T-helper 9 cell (primary cell): ENCODE results near the gene CCDC85C.

Experiments
- DNase-seq: peaks from one replicate; pipeline ENCODE4 v3.0.0-alpha.2; 2020

The CCDC85C gene

DNA sequence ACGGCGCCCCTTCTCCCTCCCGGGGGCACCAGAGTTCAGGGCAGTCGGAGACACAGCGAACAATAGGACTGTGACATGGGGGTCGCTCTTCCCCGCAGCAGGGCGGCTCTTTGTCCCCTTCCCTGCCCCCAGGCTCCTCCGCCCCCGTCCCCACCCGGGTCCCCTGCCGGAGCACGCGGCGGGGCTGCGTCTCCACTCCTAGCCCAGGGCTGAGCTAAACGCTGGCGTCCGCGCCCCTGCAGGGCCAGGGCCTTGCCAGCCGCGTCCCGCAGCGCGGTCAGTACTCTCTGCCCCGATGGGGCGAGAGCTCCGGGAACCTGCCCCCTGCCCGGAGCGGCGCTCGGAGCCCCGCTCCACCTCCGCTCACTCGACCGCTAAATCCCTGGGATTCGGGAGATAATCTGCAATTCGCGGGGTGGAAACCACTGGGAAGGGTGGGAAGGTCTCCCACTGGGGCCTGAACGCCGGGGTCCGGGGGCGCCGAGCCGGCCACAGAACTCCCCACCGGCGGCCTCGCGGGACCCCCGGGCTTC is 825 bp upstream of the CCDC85C start:
- DNase-seq, result no peak

DNA sequence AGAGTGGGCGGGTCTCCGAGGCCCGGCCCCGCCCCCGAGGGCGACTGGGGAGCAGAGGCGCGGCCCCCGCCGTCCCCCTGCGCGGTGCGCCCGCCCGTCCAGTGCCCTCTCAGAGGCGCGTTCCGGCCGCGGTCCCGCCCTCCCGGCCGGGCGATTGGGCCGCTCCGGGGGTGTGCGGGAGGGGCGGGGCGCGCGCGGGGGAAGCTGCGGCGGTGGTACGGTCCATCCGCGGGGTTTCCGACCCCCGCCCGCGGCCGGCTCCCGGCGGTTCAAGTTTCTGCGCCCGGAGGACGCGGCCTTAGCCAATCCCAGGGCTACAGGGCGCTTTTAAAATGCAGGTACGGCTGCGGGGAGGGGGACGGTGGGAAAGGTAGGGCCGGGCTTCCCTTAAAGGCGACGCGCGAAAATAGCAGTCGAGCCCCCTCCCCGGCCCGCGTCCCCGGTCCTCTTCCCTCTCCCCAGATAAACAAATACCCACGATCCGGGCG is 315 bp upstream of the CCDC85C start:
- peak; percentile 93 for DNase-seq

DNA sequence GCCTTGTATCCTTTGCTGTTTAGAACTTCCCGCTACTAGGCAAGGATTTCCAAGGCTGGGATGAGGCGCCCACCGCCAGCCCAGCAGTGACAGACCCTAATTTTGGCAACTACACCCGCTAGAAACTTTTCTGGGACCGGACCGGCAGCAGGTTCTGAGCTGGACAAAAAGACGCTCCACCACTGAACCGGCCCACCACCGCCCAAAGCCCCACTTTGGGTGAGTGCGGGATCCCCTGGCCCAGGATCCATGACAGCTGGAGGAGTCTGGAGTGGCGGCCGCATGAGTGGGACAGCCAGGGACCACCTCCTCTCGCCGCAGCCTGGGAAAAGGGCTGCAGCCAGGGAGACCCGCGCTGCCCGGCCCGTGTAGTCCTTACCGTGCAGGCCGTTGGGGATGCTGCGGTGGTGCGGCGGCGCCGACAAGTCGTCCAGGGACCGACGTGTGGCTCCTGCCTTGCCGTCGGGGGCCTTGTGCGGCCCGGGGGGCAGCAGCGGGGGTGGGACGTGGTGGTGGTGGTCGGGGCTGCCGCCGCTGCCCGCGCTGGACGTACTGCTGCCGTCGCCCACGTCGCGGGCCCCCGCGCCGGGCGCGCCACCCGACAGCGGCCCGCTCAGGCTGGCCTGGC is 1.1 kb downstream of the CCDC85C start:
- no peak for DNase-seq

DNA sequence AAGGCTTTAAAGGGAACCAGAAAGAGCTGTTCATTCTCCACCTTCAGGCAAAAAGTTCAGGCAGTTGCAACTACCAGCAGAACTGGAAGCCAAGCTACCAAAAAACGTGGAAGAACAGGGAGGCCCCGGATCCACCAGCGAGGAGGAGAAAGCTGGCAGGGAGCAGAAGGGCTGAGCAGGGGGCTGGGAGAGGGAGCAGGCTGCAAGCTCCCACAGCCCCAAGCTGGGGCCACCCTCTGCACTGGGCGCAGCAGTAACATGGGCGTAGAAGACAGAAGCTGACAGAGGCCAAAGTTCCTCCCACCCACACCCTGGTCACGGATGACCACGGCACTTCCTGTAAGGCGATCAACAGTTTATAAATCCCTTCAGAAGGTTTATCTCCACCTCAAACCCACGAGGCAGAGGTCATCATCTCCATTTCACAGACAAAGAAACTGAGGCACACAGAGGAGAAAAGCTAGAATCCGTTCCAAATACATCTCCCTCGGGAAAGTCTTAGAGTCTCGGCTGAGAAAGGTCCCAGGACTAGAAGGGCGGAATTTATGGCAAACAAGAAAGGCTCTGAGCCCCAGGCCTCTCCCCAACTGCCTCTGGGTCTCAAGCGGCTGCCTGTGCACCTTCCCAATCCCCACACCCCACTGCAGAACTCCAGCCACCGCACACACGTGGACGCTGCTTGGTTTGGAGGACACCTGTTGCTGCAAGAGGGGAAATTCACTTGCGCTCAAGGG is 1.8 kb downstream of the CCDC85C start:
- no peak for DNase-seq

DNA sequence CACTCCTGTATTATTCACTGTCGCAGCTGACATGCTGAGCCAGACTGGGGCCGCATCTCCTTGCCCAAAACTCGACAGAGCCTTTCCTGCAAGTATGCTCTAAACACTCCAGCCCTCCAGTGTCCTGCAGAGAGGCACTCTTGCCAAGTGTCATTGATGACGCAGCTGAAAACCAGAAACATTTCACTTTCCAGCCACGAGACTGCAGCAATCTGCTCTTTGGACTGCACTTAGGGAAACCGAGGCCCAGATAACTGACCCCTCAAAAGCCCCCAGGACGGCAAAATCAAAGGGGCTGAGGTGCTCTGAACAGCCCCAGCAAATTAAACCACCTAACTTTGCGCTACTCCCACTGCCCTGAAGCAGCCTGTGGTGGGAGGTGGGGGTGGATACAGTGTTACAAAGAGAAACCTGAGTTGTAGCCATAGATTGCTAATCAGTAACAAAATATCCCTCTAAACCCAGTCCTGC is 2.6 kb downstream of the CCDC85C start:
- DNase-seq, result no peak

DNA sequence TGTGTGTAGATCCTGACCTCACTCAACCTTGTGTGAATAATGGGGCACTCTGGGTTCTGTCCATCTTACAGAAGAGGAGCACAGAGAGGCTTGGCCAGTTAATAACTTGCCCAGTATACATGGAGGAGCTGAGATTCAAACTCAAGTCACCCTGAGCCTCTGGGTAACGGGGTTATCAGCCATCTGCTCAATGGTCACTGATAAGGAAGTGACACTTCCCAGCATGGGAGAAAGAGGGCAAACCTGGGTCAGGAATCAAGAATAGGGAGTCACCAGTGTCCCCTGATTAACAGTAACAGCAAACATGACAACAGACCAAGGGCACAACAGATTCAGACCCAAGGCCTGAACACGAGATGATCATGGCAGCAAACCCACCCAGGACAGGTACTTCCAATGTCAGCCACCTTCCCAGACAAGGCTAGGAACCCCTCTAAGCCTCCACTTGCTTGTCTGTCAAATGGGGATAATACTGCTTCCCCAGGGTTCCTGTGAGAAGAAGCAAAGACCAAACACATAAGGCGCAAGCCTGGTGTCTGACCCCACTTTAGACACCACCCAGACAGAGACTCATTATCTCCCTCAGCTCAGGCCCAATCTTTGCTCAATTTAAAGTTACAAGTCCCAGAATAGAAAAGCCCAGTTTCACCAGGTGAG is 3.6 kb downstream of the CCDC85C start:
- DNase-seq, result no peak

DNA sequence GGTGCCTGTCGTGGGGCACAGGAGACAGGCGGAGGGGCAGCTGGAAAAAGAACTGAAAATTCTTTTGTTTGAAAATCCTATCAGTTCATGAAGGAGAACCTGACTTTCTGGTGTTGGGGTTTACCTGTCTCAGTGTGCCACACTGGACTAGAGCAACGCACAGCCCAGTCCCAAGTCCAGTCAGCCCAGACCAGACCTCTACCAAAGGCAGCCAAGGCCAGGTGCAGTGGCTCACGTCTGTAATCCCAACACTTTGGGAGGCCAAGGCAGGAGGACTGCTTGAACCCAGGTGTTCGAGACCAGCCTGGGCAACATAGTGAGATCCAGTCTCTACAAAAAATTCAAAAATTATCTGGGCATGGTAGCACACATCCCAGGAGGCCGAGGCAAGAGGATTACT is 4.6 kb downstream of the CCDC85C start:
- no peak for DNase-seq

DNA sequence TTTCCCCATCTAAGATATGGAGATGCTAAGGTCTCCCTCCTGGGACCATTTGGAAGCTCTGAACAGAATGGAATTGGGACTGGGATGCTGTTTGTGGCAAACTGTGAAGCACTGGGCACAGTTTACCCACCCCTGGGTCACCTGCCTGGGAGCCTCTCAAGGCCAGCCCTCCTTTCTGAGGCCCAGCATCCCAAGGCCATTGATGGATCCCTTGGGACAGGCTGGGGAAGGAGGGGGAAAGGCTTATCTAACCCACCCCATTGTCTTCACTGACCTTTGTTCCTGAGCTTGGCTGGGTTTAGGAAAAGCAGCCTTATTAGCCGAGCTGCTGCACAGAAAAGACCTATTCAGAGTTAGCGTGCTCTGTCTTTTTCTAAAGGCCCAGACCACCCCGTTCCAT is 5.2 kb downstream of the CCDC85C start:
- DNase-seq, result no peak

DNA sequence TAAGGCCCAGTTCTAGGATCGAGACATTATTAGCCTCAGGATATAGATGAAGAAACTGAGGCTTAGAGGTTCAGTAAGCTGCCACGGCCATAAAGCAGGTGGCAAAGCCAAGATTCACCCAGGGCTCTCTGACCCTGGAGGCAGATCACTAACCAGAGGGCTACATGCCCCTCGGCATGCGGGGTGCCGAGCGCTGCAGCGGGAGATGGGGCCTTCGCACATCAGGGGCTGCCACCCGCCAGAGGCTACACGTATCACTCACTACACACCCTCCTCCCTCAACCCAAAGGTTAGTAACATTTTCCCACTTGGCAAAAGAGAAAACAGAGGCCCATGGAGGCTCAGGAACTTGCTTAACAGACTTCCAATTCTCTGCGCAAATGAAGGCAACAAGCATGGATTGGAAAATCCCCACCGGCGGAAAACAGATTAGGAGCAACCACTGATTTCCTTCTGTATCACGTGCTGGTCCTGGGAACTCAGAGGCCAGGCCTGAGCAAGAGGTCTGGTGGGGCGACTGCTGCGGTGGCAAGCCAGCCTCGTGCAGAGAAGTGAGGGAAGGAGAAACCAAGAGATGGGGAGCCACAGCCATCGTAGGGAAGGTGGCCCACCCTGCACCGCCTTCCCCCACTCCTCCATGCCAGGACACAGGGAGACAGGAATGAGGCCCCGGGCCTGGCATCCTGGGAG is 6.0 kb downstream of the CCDC85C start:
- no peak for DNase-seq

DNA sequence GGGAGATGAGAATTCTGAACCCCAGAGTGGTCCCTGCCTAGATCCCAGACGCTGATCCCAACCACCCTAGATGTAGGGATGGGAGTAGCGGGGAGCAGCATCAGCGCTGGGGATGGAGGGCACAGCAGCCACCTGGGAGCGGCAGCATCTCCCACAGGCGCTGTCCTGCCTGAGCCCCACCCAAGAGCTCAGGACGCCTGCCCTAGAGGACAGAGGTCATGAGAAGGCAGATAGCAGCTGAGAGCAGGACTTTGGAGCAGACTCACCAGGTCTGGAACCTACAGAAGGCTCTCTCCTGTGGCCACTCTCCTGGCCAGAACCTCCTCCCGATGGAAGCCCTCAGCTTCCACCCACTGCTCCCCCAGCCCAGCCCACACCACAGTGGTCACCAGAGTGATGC is 7.2 kb downstream of the CCDC85C start:
- no peak for DNase-seq

DNA sequence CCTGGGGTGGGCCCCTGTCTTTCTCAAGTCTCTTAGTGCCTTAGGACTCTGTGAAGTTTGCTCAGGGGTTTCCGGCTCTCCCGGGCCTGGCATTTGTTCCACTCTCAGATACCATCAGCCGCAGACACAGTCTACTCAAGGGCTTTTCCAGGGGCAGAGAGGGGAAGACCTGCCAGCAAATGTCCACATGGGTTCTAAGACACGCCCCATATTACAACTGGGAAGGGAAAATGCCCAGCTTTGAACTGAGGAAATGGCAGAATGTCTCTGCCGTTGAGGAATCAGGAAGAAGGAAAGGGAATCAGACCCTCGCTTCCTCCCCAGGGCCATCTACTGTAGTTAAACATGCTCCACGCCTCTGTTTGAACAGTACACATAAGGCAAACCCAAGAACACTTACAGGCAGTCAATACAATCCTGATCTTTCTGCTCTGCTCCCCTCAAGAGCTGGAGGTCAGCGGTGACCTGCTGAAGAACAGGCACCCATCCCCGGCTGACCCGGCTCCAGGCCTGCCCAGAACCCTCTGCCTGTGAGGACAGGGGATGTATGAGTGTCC is 7.9 kb downstream of the CCDC85C start:
- no peak for DNase-seq

DNA sequence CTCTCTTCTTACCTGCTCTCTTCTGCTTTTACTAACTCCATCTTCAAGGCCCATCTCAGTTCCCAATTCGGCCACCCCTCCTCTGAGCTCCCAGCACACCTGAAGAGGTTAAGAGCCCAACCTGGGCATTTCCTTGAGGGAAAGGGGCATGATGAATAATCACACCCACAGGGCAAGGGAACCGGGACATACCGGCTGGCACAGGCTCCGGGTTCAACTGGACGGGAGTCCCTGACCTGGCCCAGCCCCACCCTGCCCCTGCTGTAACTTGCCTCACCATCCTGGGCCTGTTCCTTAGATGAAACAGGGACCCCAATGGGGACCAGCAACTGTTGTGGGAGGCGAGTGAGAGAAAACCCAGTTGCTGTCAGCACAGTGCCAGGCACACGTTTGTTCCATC is 8.5 kb downstream of the CCDC85C start:
- no peak for DNase-seq

DNA sequence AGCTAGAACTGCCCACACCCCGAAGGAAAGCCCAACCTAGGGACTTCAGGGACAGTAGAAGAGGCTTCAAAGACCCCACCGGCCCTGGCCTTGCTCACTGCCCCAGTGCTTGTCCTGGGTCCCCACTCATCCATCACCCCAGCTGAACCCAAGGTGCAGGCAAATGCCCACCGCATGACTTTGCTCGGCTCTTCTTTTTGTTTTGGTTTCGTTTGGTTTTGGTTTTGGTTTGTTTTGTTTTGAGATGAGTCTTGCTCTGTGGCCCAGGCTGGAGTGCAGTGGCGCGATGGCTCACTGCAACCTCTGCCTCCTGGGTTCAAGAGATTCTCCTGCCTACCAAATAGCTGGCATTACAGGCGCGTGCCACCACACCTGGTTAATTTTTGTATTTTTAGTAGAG is 9.0 kb downstream of the CCDC85C start:
- no peak for DNase-seq

DNA sequence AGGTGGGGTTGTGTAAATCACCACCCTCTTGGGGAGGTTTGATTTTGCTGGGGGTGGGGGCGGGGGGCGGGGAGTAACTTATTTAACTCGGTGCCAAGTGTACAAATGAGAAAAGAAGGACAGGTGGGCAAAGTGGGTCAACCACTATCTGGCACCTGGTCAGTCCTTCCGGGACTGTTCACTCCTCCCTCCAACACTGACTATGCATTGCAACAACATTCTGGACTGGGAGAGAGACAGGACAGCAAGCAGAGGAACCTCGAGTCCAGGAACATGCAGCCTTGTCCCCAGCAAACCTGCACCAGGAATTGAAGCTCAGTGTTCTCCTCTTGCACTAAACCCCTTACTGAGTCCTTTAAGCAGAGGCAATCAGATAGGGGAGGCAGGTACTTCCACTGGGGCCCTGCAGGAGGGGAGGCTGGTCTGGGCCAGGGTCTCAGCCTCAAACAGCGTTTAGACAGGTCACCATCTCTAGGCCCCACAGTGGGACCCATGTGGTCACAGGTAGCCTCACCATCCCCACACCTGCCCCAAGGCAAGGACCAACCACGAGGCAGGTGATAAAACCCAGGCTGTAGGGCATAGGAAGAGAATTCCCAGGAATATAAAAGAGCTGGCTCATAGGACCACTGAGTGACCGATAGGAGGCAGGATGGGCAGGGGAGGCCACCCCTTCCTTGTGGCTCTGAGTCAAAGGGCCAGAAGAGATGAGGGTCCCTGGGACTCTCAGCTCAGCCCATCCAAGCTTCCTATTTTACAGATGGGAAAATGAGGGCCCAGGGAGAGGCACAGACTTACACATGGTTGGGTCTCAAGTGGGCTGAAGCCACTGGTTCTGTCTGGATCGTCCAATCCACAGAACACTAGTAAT is 9.8 kb downstream of the CCDC85C start:
- no peak for DNase-seq

DNA sequence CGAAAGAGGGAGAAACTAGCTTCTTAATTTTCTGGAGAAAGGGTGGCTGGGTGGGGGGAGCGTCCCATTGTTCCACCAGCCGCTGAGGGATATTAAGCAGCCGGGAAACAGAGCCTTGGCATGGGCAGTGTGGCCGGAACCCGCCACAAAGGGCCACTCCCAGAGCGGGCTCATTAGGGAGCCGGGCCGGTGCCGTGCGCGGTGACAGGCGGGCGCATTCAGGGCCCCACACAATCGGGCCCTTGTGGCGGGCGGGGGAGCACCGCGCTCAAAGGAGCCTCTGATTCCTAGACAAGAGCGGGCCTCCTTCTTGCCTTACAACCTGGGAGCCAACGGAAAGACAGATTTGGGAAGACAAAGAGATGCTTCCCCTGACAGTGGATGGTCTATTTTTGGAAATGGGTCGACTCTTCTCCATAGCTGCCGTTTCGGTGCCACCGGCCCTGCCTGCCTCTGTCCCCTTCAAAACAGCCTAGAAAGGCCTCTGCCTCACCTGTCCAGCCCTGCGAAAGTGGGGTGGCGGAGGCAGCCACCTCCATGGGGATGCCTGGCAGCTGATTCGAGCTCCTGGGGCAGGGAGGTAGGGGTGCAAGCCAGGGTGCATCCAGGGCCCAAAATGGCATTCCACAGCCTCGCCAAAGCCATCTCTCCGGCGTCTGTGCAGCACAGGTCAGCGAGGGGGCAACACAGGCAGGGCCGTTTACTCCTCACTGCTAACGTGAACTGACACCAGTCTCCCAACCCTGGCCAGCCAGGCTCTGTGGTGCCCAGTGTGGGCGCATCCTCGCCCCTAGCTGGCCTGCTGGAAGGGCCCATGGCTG is 10.9 kb downstream of the CCDC85C start:
- DNase-seq, result no peak

DNA sequence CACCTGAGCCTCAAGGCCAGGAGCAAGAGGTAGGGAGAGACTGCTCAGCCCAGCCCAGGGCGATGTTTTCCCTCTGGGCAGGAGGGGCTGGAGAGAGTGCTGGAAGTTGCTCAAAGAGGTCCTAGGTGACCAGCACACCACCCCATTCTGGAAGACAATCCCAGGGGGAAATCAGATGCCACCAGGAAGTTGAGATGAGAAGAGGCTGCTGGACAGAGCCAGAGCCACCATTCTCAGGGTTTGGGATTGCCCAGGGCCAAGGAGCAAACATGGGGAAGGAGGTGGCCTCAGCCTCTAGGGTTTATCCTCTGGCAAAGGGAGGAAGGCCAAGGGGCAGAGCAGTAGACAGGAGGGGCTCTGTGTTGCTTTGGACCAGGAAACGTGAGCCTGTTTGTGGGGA is 11.6 kb downstream of the CCDC85C start:
- DNase-seq, result no peak

DNA sequence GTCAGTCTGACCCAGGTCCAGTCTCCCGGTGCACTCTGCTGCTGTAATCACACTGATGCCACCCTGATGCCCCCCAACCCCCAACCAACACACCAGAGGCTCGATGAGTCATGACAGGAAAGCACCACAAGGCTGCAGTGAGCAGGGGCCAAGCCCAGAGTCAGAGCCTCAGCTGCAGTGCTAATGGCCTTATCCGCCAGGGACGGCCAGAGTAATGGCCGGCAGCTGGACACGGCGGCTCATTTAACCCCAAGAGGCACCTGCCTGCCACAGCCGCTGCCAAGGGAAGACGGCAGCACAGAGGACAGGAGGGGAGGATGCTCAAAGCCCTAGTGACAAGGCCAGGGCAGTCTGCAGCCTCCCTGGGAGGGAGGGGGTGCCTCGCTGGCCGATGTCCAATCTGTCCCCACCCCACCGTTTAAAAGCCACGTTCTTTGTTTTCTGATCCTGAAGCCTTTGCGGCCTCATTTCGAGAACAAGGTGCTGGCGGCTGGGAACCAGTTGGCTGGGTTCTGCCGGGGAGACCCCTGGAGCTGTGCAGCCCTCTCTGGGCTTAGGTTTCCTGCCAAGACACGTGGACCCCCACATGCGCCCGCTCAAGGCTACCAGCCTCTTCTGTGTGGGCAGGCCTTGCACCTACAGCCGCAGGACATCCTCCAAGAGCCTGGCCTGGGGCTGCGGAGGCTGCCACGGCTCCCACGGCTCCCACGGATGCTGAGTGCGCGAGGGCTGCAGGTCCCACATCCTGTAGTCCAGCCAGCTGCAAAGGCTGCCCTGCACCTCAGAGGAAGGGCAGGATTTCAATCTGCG is 13.1 kb downstream of the CCDC85C start:
- DNase-seq, result no peak

DNA sequence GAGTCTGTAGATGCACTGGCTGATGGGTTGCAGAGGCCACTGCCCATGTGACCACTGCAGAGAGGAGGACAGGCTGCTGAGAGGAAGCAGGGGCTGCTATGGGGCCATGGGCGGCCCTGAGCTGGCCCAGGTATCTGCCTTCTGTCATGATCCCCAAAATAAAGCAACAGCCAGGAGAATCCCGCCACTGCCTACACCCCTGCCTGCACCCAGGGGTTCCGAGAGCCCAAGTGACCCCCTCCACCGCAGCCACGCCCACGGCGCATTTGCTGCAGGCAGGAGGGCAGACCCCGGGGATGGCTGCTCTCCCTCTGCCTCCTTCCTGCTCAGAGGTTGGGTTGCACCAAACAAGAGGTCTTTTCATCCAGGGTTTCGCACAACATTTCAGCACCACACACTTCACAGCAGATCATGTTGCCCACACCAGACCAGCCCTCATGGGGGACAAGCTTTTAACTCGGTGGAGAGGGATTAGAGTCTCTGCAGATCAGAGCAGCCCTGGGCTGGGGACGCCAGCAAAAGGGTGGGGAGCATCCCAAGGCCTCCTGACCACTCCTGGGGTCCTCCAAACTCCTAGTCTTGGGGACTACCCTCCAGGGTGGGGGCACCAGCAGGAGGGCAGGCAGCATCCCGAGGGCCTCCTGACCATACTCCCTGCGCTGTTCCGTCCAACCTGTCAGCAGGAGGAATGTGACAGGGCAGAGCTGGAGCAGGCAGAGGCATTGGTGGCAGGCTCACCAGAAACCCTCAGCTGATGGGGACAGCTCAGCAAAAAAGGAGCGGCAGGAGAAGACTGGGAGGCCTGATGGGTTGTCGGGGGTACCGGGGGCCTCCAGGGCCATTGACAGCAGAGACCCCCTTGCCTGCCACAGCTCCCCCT is 14.1 kb downstream of the CCDC85C start:
- no peak for DNase-seq

DNA sequence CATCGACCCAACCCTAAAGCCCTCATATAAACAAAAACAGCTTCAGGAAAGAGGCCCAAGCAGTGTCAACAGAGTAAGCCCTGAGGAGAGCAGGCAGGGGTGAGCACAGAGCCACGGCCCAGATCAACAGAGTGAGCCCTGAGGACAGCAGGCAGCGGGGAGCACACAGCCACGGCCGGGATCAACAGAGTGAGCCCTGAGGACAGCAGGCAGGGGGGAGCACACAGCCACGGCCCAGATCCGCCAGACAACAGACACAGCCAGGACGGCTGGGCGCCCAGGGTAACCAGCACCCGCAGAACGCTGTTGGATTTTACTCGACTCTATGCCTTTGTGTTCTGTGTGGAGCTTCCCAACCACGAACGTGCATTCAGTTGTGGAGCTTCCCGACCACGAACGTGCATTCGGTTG is 15.0 kb downstream of the CCDC85C start:
- DNase-seq, result no peak
